Motor neuron (in vitro differentiated cells): ENCODE measurements around the gene PROC. TPM values are rescaled to one million over a fixed set of nuclear protein-coding genes. Genes with fewer than 3 reads are reported as not detected.

Experiments
- ATAC-seq, 8 experiments: fragments of 200-7000 bp; cut with Tn5 transposase; replicated peaks in 6 of 8; 2 replicates each; pipeline ENCODE4 v1.8.0; 2021; ENCODE audit warnings: mild to moderate bottlenecking in 8 of 8, moderate library complexity in 8 of 8
- H3K27ac ChIP-seq, 2 donors: fragments of 250-450 bp; sonication (Bioruptor Pico); 2 replicates each; pipeline ENCODE4 v1.9.0; 2021; ENCODE audit warnings: antibody characterized with exemption in 2 of 2, mild to moderate bottlenecking in 2 of 2, moderate library complexity in 1 of 2
- H3K4me1 ChIP-seq, 2 donors: fragments of 250-450 bp; sonication (Bioruptor Pico); replicated peaks in 1 of 2; 2 replicates each; pipeline ENCODE4 v1.6.1; 2021; ENCODE audit warnings: antibody characterized with exemption in 2 of 2, mild to moderate bottlenecking in 2 of 2, moderate library complexity in 1 of 2
- H3K4me3 ChIP-seq, 5 donors: fragments of 250-450 bp; sonication (Bioruptor Pico); 2 replicates each; pipeline ENCODE4 v1.9.0; 2021; ENCODE audit warnings: antibody characterized with exemption in 5 of 5, mild to moderate bottlenecking in 5 of 5, moderate library complexity in 4 of 5
- WGBS, 10 experiments: fragments of 450-650 bp; shearing (Covaris generic); methylation state at CpG; one replicate each; pipeline ENCODE4 v1.0.0; 2022; 5-methylcytosine and 5-hydroxymethylcytosine counted together
- in situ Hi-C, 9 experiments: fragments of 400-800 bp; cut with MboI; loops; one replicate each; pipeline ENCODE4 v1.15.0; 2021; ENCODE audit warnings: low sequenced_read_pairs in 9 of 9, low pct_unique_long_range_greater_than_20kb in 2 of 9; ENCODE audit not compliant: unreplicated experiment in 9 of 9
- total RNA-seq, 8 experiments: library from RNA; unstranded; fragments of 300-600 nt; gene quantifications; 2 replicates each; pipeline versions ENCODE4 v1.2.3 to v1.2.4, GENCODE V29; 2022

The PROC gene
- total RNA-seq, 8 experiments from 2014 or later = 0.27 to 0.95 (median 0.81) TPM

GRCh38 chr2:127410871-127411652, 7.2 kb upstream of the PROC start:
- no peak overlapping the region for H3K4me3 ChIP-seq
- in situ Hi-C loops = no loop called here
- peaks cover under 1 to 11% of the 10 kb centered on the region in 2 donors for H3K4me1 ChIP-seq
- peak in 3 of 8 experiments; percentile 6 to 31 (median 16) for ATAC-seq
- no peak overlapping the region for H3K27ac ChIP-seq
- 0 to 87% (median 56%) methylated on average over 1 to 6 of the region's 6 CpGs for WGBS, 10 experiments

- Histone ChIP-seq H3K4me3 (no peak overlapping the region), H3K27ac (no peak overlapping the region), H3K4me1 (peaks cover 3 to 11% of the 10 kb centered on the region in 2 donors)
- 45 to 100% (median 73%) methylated on average over 1 to 12 of the region's 12 CpGs for WGBS, 10 experiments
- ATAC-seq = no peak
- in situ Hi-C loops = no loop called here
These were observed 6.4 kb upstream of the PROC start for GRCh38 chr2:127411653-127412369.

- WGBS, 10 experiments = 53 to 100% (median 82%) methylated on average over 2 to 3 of the region's 3 CpGs
- in situ Hi-C loops = no loop called here
- ATAC-seq = no peak
- Histone ChIP-seq H3K27ac (no peak overlapping the region), H3K4me3 (no peak overlapping the region), H3K4me1 (peaks cover 3 to 7% of the 10 kb centered on the region in 2 donors)
These were observed 5.0 kb upstream of the PROC start for GRCh38 chr2:127413200-127413599.

GRCh38 chr2:127413782-127414637, 4.2 kb upstream of the PROC start:
- Histone ChIP-seq H3K27ac (no peak overlapping the region), H3K4me1 (peaks cover 3 to 7% of the 10 kb centered on the region in 2 donors), H3K4me3 (no peak overlapping the region)
- in situ Hi-C loops = no loop called here
- 48 to 100% (median 82%) methylated on average over 1 to 8 of the region's 8 CpGs for WGBS, 10 experiments
- ATAC-seq = no peak

- peaks cover 3 to 7% of the 10 kb centered on the region in 2 donors for H3K4me1 ChIP-seq
- WGBS, 10 experiments = 59 to 93% (median 84%) methylated on average over 2 to 10 of the region's 13 CpGs; no CpG with 5 or more reads in 2 of the 10 experiments
- no peak overlapping the region for H3K27ac ChIP-seq
- ATAC-seq = no peak
- H3K4me3 ChIP-seq = no peak overlapping the region
- in situ Hi-C loops = no loop called here
These were observed 3.3 kb upstream of the PROC start for GRCh38 chr2:127414638-127415592.

- peak in 7 of 8 experiments; percentile 33 to 94 (median 90) for ATAC-seq
- peaks cover 3 to 7% of the 10 kb centered on the region in 2 donors for H3K4me1 ChIP-seq
- 17 to 93% (median 69%) methylated on average over 2 to 22 of the region's 55 CpGs; no CpG with 5 or more reads in 2 of the 10 experiments for WGBS, 10 experiments
- peak overlapping the region in 4 of 5 donors; percentile 13 to 22 (median 18) for H3K4me3 ChIP-seq
- H3K27ac ChIP-seq = no peak overlapping the region
- in situ Hi-C loops = no loop called here
These were observed 2.4 kb upstream of the PROC start for GRCh38 chr2:127415593-127416505.

- peaks cover 3 to 6% of the 10 kb centered on the region in 2 donors for H3K4me1 ChIP-seq
- ATAC-seq = peak in 4 of 8 experiments; percentile 1 to 28 (median 15)
- 60% methylated on average over 1 of the region's 4 CpGs; no CpG with 5 or more reads in 9 of the 10 experiments for WGBS, 10 experiments
- H3K4me3 ChIP-seq = no peak overlapping the region
- in situ Hi-C loops = no loop called here
- H3K27ac ChIP-seq = no peak overlapping the region
These were observed 1.7 kb upstream of the PROC start for GRCh38 chr2:127416506-127417001.

- in situ Hi-C loops = no loop called here
- H3K4me1 ChIP-seq = peaks cover 3 to 4% of the 10 kb centered on the region in 2 donors
- no peak overlapping the region for H3K4me3 ChIP-seq
- no peak for ATAC-seq
- WGBS, 10 experiments = 0 to 100% (median 80%) methylated on average over 1 to 5 of the region's 8 CpGs; no CpG with 5 or more reads in 3 of the 10 experiments
- H3K27ac ChIP-seq = no peak overlapping the region
These were observed 821 bp upstream of the PROC start for GRCh38 chr2:127417406-127417805.

GRCh38 chr2:127419112-127419430, 844 bp downstream of the PROC start:
- no peak for ATAC-seq
- WGBS, 10 experiments = 67 to 100% (median 81%) methylated on average over 1 to 3 of the region's 4 CpGs; no CpG with 5 or more reads in 4 of the 10 experiments
- in situ Hi-C loops = no loop called here

GRCh38 chr2:127419448-127420038, 1.3 kb downstream of the PROC start:
- WGBS, 10 experiments = 17 to 100% (median 67%) methylated on average over 1 to 7 of the region's 15 CpGs; no CpG with 5 or more reads in 3 of the 10 experiments
- Histone ChIP-seq H3K4me3 (no peak overlapping the region), H3K4me1 (peaks cover 3 to 4% of the 10 kb centered on the region in 2 donors), H3K27ac (no peak overlapping the region)
- no peak for ATAC-seq
- in situ Hi-C loops = no loop called here

More at GRCh38 chr2:127419112-127419430, 844 bp downstream of the PROC start:
- H3K27ac ChIP-seq = no peak overlapping the region
- H3K4me3 ChIP-seq = no peak overlapping the region
- H3K4me1 ChIP-seq = peaks cover 3 to 4% of the 10 kb centered on the region in 2 donors
